ENCODE data around the gene GPHA2. TPM values are rescaled to one million over a fixed set of nuclear protein-coding genes. Genes with fewer than 3 reads are reported as not detected.
A peak's percentile ranks its signal among the peaks of the same experiment; 100 is the strongest.

The GPHA2 gene
- total RNA-seq, 1 donor from 2014 or later: not detected

GRCh38 chr11:64923944-64924909, 11.5 kb downstream of the GPHA2 start, which contains the start of gene PPP2R5B:
TSS of gene PPP2R5B (plus strand) at chr11:64924689. CDS start at chr11:64925735, 1,046 bp downstream.
- peak within 1 kb of the TSS; percentile 91 to 97 for H3K4me3 ChIP-seq
- peak within 1 kb of the TSS; percentile 89 to 96 for H3K27ac ChIP-seq
- intact Hi-C loops (cut with DNase I): loop anchor here (1.0 to 5.0 kb wide), 3 partner anchors 48 to 103 kb away; partner anchors contain the start of genes ARL2, MAJIN and SNX15
- peaks cover 10 to 21% of the 10 kb centered on the region in 2 donors for H3K4me1 ChIP-seq
- no peaks in the 10 kb centered on the region for H3K9me3 ChIP-seq
- peak; percentile 92 to 98 for DNase-seq (ENCODE audit: low spot score in 2 of 2)
- H3K36me3 ChIP-seq: peaks cover 3 to 25% of the 10 kb centered on the region in 2 donors
- TF ChIP-seq CTCF (IDR thresholded peaks at IDR 0.05): no peak
- H3K27me3 ChIP-seq: no peaks in the 10 kb centered on the region

- Histone ChIP-seq H3K9me3 (no peaks in the 10 kb centered on the region), H3K27me3 (no peaks in the 10 kb centered on the region), H3K4me3 (peak overlapping the region in 1 of 2 donors; percentile 91), H3K4me1 (peaks cover 10 to 24% of the 10 kb centered on the region in 2 donors), H3K36me3 (peaks cover 0 to 15% of the 10 kb centered on the region in 2 donors), H3K27ac (peak overlapping the region; percentile 89 to 96)
- TF ChIP-seq CTCF (IDR thresholded peaks at IDR 0.05): no peak
- DNase-seq (ENCODE audit: low spot score in 2 of 2): peak in 1 of 2 donors; percentile 64
- intact Hi-C loops (cut with DNase I): loop anchor here (5.0 kb wide), 1 partner anchor 49 kb away; the partner anchor contains the start of gene MAJIN
Measured at GRCh38 chr11:64923151-64923661, 12.5 kb downstream of the GPHA2 start.

GRCh38 chr11:64921384-64921783, 14.3 kb downstream of the GPHA2 start:
- Histone ChIP-seq H3K27ac (no peak overlapping the region), H3K9me3 (no peaks in the 10 kb centered on the region), H3K4me3 (no peak overlapping the region), H3K27me3 (no peaks in the 10 kb centered on the region), H3K4me1 (peaks cover 10 to 28% of the 10 kb centered on the region in 2 donors), H3K36me3 (no peaks in the 10 kb centered on the region)
- no peak for DNase-seq (ENCODE audit: low spot score in 2 of 2)
- intact Hi-C loops (cut with DNase I): loop anchor here (5.0 kb wide), 1 partner anchor 51 kb away; the partner anchor contains the start of gene MAJIN
- no peak for TF ChIP-seq CTCF (IDR thresholded peaks at IDR 0.05)

GRCh38 chr11:64920124-64920523, 15.6 kb downstream of the GPHA2 start:
- intact Hi-C loops (cut with DNase I): loop anchor here (5.0 kb wide), 1 partner anchor 52 kb away; the partner anchor contains the start of gene MAJIN

More at GRCh38 chr11:64920124-64920523, 15.6 kb downstream of the GPHA2 start:
- no peak overlapping the region for H3K4me3 ChIP-seq
- no peak overlapping the region for H3K27ac ChIP-seq
- peak in 1 of 2 donors; percentile 60 for DNase-seq (ENCODE audit: low spot score in 2 of 2)
- no peaks in the 10 kb centered on the region for H3K36me3 ChIP-seq
- TF ChIP-seq CTCF (IDR thresholded peaks at IDR 0.05): no peak
- no peaks in the 10 kb centered on the region for H3K27me3 ChIP-seq
- H3K9me3 ChIP-seq: no peaks in the 10 kb centered on the region
- peaks cover 9 to 28% of the 10 kb centered on the region in 2 donors for H3K4me1 ChIP-seq
